GM12864 (cell line): Measurements from ENCODE around the gene DHRS4.
A peak's percentile ranks its signal among the peaks of the same experiment; 100 is the strongest.
"Not testable (repeated sequence)": the region's sequence is repeated elsewhere in the genome, so short reads cannot be mapped to it uniquely, and the experiment has no call there.

Experiments used
- DNase-seq: peaks from one replicate; pipeline ENCODE4 v3.0.0-alpha.2; 2011; ENCODE audit warnings: low read depth
- H3K4me3 ChIP-seq: 2 replicates; pipeline ENCODE4 v1.5.1; 2011; ENCODE audit warnings: mild to moderate bottlenecking, low read depth, low read length, control low read depth
- TF ChIP-seq, protein P1 (sequence below): IDR thresholded peaks from 2 replicates; pipeline ENCODE4 v1.5.1; 2011; ENCODE audit warnings: low read depth, mild to moderate bottlenecking, moderate library complexity, low read length, control low read depth, inconsistent platforms; ENCODE audit errors: missing control alignments

DHRS4 gene

DNA sequence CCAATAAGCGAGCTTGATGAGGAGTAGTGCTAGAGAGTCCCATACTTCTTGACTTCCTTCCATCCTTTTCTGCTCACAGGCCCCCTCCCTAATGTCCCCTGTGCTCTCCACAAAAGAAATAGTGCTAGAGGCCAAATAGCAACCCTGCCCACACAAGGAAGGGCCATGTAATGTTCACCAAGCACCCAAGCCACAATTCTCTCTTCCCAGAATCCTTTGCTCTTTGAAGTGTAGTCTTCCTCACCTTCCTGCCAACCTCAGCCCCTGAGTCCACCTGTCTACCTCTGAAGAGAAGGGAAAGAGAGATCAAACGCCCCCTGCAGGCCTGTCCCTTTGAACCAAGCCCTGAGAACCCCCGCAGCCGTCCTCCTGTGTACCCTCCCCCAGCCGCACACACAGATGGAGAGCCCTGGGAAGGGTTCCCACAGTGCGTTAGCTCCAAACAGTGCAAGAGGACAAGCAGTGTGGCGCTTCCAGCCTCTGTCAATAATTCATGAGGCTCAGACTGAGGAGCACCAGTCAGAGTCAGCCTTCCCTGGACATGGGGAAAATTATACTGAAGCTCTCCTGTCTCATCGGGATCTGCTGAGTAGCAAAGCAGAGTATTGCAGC, 1.9 kb upstream of the DHRS4 start:
- TF ChIP-seq, protein P1, sequence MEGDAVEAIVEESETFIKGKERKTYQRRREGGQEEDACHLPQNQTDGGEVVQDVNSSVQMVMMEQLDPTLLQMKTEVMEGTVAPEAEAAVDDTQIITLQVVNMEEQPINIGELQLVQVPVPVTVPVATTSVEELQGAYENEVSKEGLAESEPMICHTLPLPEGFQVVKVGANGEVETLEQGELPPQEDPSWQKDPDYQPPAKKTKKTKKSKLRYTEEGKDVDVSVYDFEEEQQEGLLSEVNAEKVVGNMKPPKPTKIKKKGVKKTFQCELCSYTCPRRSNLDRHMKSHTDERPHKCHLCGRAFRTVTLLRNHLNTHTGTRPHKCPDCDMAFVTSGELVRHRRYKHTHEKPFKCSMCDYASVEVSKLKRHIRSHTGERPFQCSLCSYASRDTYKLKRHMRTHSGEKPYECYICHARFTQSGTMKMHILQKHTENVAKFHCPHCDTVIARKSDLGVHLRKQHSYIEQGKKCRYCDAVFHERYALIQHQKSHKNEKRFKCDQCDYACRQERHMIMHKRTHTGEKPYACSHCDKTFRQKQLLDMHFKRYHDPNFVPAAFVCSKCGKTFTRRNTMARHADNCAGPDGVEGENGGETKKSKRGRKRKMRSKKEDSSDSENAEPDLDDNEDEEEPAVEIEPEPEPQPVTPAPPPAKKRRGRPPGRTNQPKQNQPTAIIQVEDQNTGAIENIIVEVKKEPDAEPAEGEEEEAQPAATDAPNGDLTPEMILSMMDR, result peak; percentile 17
- no peak overlapping the region for H3K4me3 ChIP-seq
- DNase-seq, result no peak

DNA sequence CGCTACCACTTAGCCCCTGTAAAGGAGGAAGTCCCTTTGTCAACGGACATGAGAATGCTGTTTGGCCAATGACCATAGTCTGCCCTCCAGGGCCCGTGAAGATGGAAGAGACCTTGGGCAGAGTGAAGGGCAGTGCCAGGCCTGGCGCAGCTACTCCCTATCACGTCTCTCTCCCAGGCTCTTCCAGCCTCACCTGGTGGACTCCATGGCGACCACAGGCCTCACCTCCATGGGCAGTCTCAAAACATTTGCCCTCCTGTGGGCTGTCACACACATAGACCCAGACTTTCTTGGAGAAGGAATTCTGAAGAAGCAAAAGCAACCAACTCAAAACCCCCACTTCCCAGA, 480 bp upstream of the DHRS4 start:
- DNase-seq, result not testable (repeated sequence)
- peak overlapping the region; percentile 75 for H3K4me3 ChIP-seq

DNA sequence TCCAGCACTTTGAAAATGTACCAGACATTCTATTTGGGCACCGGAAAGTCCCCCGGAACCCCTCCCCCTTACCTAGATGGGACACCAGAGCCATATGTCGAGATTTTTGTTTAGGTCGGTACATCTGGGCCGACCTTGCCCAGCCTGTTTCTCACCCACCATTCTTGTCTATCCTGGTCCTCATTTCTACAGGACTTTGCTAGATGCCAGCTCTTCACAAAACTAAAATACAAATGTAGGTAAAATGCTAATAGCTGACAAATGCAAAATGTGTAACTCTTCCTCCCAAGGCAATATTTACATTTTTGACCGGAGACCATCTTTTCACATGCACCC, 677 bp downstream of the DHRS4 start:
- H3K4me3 ChIP-seq, result peak overlapping the region; percentile 75
- DNase-seq, result not testable (repeated sequence)

DNA sequence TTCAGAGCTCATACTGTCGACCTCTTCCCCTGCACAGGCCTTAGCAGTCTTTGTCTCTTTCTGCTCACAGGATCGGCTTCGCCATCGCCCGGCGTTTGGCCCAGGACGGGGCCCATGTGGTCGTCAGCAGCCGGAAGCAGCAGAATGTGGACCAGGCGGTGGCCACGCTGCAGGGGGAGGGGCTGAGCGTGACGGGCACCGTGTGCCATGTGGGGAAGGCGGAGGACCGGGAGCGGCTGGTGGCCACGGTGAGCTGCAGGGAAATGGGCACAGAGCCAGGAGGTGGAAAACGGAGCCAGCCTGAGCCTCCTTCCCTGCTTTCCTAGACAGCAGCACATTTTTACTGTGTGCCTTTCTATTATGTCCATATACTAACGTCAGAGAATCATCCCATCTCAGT, 1.4 kb downstream of the DHRS4 start:
- DNase-seq, H3K4me3 ChIP-seq: not testable (repeated sequence)

DNA sequence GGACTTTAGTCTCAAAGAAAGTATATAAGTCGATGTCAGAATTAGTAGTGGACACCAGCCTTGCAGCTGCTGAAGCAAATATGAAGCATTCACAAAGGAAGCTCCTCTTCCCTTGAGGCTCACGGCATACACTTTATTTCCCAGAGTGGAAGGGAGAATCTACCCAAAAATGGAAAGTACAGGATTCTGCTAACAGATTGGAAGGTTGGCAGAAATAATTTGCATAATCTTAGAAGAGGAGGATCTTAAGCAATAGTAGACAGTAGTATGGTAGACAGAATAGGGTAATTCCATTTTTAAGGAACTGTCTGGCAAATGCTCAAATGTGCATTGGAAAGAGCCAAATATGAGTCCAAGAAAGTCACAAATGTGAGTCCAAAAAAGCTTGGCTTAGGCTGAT, 2.2 kb downstream of the DHRS4 start:
- not testable (repeated sequence) for DNase-seq, H3K4me3 ChIP-seq

DNA sequence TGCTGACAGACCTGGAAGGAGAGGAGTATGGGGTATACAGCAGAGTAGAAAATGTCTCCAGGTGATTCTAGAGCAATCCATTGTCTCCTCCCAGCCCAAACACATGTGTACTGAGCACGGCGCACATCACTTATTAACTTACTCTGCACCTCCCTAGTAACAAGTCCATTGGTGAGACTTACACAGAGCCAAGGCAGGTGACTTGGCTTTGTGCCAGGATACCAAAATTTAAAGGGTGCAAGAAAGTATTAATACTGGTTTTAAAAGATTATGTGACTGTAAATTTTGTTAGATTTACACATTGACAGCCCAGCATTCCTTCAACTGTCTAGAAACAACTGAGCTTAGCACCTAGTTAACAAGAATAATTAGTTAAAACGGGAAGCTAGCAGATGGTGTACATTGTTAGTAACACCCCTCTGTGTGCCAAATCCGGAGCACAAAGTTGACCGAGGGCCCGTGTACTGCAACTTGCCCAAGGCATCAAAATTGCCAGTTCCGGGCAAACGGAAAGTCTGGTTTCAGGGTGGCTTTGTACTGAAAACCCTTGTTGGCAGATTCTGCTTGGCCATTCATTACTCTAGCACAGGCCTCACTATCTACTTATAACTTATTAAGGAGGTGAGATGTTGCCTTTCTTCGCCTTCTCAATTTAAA, 4.5 kb downstream of the DHRS4 start:
- not testable (repeated sequence) for H3K4me3 ChIP-seq, DNase-seq

DNA sequence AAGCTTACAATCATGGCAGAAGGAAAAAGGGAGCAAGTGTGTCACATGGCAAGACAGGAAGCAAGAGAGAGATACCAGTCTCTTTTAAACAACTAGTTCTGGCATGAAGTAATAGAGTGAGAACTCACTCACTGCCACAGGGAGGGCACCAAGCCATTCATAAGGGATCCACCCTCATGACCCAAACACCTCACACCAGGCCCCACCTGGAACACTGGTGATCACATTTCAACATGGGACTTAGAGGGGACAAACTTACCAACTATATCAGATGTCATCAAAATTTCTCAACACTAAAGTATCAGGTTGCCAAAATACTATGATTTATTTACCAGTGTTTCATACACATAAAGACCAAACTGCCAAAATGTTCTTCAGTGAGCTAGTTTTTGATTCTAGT, 7.3 kb downstream of the DHRS4 start:
- H3K4me3 ChIP-seq, DNase-seq: not testable (repeated sequence)

DNA sequence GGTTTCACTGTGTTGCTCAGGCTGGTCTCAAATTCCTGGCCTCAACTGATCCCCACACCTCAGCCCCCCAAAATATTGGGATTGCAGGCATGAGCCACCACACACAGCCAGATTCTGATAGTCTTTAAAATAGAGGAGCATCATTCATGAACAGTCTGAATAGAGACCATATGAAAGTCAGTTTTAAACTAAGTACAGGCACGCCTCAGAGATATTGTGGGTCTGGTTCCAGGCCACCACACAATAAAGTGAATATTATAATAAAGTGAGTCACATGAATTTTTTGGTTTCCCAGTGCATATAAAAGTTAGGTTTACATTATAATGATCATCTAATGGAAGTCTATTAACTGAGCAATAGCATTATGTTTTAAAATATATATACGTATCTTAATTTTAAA, 8.1 kb downstream of the DHRS4 start:
- DNase-seq, H3K4me3 ChIP-seq: not testable (repeated sequence)

DNA sequence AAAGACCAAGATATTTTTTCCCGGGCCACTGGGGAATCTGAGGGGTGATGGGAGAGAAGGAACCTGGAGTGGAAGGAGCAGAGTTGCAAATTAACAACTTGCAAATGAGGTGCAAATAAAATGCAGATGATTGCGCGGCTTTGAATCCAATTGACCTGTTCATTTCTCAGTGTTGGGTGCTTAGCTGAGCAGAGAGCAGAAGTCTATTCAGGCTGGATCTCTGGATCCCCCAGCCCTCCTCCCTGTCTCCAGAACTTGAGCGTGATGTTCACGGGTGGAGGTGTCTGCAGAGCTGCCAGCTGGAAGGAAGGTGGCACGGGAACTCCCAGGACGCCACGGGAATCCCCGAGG, 15.5 kb downstream of the DHRS4 start:
- H3K4me3 ChIP-seq, DNase-seq: not testable (repeated sequence)

DNA sequence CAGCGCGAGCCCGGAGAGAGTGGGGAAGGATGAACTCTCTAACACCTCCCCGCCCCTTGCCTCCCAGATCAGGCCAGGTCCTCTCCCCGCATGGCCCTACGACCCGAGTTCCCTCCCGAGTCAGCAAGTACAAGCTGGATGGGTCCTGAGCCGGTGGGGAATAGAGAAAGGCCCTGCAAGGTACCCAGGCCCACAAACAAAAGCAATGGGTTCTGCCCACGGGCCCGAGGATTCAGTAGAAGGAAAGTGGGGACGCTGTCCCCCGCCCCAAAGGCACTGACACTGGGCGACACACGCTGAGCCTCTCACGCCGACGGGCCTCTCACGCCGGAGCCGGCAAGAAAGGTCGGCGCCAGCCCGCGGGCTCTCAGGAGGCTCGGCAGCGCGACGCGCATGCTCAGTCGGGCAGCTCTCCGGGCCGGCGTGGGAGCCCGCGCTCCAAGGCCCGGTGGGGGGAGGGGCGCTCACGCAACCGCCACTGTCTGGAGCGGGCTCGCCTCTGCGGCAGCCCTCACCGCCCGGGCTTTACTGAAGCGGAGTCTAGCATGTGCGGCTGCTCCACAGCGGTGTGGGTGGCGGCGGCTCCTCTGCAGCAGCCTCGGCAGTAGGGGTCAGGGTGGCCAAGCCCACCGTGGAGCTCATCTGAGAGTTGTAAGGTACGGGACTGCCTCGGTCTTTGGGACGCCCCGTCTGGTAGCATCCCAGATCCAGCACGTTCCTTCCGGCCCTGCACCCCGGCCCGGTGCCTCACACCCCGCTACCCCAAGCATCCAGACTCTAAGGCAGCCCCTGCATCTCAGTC, 16.1 kb downstream of the DHRS4 start:
- not testable (repeated sequence) for DNase-seq
- H3K4me3 ChIP-seq, result peak overlapping the region; percentile 43

DNA sequence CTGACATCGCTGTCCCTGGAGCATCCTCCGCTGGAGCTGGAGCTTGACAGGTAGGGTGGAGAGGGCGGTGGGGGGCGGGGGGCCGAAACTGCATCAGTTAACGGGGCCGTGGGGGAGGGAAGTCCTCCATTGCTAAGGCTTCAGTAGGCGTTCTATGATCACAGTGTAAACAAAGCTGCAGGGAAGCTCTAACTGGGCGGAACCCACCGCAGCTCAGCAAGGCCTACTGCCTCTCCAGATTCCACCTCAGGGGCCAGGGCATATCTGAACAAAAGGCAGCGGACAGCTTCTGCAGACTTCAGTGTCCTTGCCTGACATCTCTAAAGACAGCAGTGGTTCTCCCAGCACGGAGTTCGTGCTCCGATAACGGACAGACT, 16.7 kb downstream of the DHRS4 start:
- not testable (repeated sequence) for H3K4me3 ChIP-seq, DNase-seq

DNA sequence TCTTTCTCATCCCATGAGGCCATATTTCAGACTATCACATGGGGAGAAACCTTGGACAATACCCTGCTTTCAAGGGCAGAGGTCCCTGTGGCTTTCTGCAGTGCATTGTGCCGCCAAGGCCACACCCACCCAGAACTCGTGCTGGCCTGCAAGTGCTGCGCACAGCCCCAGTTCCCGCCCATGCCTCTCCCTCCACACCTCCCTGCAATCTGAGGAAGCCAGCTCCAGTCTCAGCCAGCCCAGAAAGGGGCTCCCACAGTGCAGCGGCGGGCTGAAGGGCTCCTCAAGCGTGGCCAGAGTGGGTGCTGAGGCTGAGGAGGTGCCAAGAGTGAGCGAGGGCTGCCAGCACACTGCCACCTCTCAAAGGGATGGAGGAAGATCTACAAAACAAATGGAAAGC, 19.6 kb downstream of the DHRS4 start:
- H3K4me3 ChIP-seq, DNase-seq: not testable (repeated sequence)

DNA sequence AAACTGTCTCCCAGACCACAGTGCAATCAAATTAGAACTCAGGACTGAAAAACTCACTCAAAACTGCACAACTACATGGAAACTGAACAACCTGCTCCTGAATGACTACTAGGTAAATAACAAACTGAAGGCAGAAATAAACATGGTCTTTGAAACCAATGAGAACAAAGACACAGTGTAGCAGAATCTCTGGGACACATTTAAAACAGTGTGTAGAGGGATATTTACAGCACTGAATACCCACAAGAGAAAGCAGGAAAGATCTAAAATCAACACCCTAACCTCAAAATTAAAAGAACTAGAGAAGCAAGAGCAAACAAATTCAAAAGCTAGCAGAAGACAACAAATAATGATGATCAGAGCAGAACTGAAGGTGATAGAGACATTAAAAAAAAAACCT, 20.5 kb downstream of the DHRS4 start:
- not testable (repeated sequence) for H3K4me3 ChIP-seq, DNase-seq

DNA sequence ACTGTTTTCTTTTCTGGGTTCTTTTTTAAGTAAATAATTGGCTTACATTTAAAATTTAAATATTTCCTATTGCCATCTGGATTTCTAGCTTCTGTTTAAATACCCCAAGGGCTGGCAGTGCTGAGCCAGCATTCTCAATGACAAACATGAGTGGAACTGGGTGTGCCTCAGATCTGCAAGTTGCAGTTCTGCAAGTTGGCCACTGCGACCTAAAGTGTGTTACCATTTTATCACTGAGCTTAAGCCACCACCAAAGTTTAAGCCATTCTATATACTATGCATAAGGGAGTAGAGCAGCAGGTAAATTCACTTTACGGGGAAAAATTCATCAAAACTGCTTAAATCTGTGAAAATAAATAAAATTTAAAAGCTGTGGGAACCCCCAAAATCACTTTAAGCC, 23.6 kb downstream of the DHRS4 start:
- not testable (repeated sequence) for H3K4me3 ChIP-seq, DNase-seq

DNA sequence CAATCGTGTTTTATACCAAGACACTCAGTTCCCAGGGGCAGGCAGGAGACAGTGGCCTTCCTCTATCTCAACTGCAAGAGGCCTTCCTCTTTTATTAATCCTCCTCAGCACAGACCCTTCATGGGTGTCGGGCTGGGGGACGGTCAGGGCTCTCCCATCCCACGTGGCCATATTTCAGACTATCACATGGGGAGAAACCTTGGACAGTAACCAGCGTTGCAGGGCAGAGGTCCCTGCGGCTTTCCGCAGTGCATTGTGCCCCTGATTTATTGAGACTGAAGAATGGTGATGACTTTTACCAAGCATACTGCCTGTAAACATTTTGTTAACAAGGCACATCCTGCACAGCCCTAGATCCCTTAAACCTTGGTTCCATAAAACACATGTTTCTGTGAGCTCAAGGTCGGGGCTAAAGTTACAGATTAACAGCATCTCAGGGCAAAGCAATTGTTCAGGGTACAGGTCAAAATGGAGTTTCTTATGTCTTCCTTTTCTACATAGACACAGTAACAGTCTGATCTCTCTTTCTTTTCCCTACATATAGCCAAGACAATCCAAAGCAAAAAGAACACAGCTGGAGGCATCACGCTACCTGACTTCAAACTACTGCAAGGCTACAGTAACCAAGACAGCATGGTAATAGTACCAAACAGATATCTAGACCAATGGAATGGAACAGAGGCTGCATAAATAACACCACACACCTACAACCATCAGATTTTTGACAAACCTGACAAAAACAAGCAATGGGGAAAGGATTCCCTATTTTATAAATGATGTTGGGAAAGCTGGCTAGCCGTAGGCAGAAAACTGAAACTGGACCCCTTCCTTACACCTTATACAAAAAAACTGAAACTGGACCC, 28.6 kb downstream of the DHRS4 start:
- not testable (repeated sequence) for DNase-seq, H3K4me3 ChIP-seq
